ENCODE measurements around the gene TFDP2.

GRCh38 chr3:141965471-141965870 lies 183.9 kb downstream of the TFDP2 start:
- TF ChIP-seq CSRNP3 (CRISPR knock-in tag; IDR thresholded peaks at IDR 0.05) (no peak), RARB (CRISPR knock-in tag; IDR thresholded peaks at IDR 0.05) (no peak), CSDC2 (CRISPR knock-in tag; IDR thresholded peaks at IDR 0.05) (no peak), PATZ1 (CRISPR knock-in tag; IDR thresholded peaks at IDR 0.05; ENCODE audit: borderline replicate concordance) (no peak), ZFP30 (CRISPR knock-in tag; IDR thresholded peaks at IDR 0.05) (no peak), ARNTL (CRISPR knock-in tag; IDR thresholded peaks at IDR 0.05; ENCODE audit: borderline replicate concordance, low read depth) (no peak), ZNF70 (CRISPR knock-in tag; IDR thresholded peaks at IDR 0.05) (no peak), TCF4 (CRISPR knock-in tag; IDR thresholded peaks at IDR 0.05; ENCODE audit: borderline replicate concordance) (no peak), ZC3H10 (CRISPR knock-in tag; IDR thresholded peaks at IDR 0.05) (no peak)
